Measurements from ENCODE around the gene NTNG2.

- no peak for TF ChIP-seq CTCF (IDR thresholded peaks at IDR 0.05)
- no peak for TF ChIP-seq POLR2A (IDR thresholded peaks at IDR 0.05)
These were observed 127.1 kb downstream of the NTNG2 start for GRCh38 chr9:132288966-132289365.

Data from stomach (tissue), 4 donors.